Astrocyte of the spinal cord (primary cell): Measurements from ENCODE around the gene FBLN2.

Experiments used
- DNase-seq: peaks from one replicate; pipeline ENCODE4 v3.0.0; 2011; ENCODE audit warnings: low read depth, low spot score
- H3K4me3 ChIP-seq: 2 replicates; pipeline ENCODE4 v1.5.1; 2011; ENCODE audit warnings: low read depth, mild to moderate bottlenecking, low read length, moderate library complexity
- in situ Hi-C: cut with HindIII; loops from 2 replicates; pipeline ENCODE4 v1.10.0; 2017; ENCODE audit warnings: low sequenced_read_pairs
- TF ChIP-seq, protein P1 (sequence below): IDR thresholded peaks from 2 replicates; pipeline ENCODE4 v1.5.1; 2012; ENCODE audit warnings: low read depth, mild to moderate bottlenecking, low read length, inconsistent platforms

FBLN2 gene

DNA sequence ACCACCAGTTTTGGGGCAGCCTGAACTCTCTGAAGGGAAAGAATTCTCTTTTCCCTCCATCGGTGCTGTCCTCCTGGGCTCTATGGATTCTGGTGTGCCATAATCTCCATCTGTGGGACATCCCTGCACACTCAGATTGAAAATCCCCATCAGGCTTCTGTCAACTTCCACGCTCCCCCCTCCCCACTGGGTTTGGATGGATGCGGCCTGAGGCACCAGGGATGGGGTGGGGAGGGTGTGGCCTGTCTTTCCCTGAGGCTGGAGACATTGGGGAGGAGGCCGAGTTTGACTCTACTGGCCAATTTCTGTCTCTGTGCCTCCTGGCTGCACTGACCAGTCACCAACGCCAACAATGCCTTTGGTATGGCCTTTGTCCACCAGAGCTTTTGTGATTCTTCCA, 16.3 kb upstream of the FBLN2 start:
- no peak overlapping the region for H3K4me3 ChIP-seq
- TF ChIP-seq, protein P1, sequence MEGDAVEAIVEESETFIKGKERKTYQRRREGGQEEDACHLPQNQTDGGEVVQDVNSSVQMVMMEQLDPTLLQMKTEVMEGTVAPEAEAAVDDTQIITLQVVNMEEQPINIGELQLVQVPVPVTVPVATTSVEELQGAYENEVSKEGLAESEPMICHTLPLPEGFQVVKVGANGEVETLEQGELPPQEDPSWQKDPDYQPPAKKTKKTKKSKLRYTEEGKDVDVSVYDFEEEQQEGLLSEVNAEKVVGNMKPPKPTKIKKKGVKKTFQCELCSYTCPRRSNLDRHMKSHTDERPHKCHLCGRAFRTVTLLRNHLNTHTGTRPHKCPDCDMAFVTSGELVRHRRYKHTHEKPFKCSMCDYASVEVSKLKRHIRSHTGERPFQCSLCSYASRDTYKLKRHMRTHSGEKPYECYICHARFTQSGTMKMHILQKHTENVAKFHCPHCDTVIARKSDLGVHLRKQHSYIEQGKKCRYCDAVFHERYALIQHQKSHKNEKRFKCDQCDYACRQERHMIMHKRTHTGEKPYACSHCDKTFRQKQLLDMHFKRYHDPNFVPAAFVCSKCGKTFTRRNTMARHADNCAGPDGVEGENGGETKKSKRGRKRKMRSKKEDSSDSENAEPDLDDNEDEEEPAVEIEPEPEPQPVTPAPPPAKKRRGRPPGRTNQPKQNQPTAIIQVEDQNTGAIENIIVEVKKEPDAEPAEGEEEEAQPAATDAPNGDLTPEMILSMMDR: no peak
- in situ Hi-C loops: no loop called here
- DNase-seq: no peak

DNA sequence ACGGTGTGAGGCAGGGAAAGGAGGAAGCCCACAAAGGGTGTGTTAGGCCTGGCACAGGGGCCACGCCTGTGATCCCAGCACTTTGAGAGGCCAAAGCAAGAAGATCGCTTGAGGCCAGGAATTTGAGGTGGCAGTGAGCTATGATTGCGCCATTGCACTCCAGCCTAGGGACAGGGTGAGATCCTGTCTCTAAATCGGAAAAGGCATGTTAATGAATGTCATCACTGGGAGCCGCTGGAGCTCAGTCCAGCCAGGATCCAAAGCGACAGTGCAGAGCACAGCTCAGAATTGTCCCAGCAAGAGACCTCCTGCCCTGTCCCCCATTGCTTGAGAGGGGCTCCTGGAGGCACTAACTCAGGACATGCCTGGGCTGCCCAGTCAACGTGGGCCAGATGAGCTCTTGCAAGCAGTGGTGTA, 15.0 kb upstream of the FBLN2 start:
- TF ChIP-seq, protein P1: no peak
- no peak for DNase-seq
- no peak overlapping the region for H3K4me3 ChIP-seq
- in situ Hi-C loops: no loop called here

DNA sequence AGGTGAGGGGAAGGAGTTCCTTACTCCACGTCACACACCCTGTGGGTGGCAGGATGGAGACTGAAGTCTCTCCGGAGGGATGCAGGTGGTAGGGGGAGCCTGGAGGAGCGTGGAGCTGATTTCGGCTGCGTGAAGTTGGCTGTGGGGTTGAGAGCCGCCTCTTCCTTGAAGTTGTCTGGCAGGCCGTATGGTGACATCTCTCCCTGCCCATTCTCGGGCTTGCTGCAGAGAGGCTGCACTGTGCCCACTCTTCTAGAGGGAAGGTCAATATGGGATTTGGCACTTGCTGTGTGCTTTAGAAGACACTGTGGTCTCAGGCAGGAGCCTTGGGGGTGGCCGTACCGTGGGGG, 13.4 kb upstream of the FBLN2 start:
- TF ChIP-seq, protein P1: no peak
- DNase-seq: no peak
- no peak overlapping the region for H3K4me3 ChIP-seq
- in situ Hi-C loops: no loop called here

DNA sequence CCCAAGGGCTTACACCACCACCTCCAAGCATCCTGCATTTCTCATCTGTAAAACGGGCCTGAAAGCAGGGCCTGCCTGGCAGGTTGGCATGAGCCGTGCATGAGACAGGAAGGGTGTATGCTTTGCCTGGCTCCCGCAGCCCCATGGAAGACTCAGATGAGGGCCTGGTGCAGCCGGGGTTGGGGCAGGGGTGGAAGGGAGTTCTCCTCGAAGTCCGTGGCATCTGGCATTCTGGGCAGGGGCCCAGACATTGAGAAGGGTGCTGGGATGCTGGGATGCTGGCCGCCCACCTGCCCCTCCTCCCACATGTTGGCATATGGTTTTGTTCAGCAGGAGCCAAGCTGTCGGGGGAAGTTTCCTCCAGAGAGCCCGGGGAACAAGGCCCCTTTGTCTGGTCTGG, 13.0 kb upstream of the FBLN2 start:
- DNase-seq: no peak
- in situ Hi-C loops: no loop called here
- TF ChIP-seq, protein P1: no peak

DNA sequence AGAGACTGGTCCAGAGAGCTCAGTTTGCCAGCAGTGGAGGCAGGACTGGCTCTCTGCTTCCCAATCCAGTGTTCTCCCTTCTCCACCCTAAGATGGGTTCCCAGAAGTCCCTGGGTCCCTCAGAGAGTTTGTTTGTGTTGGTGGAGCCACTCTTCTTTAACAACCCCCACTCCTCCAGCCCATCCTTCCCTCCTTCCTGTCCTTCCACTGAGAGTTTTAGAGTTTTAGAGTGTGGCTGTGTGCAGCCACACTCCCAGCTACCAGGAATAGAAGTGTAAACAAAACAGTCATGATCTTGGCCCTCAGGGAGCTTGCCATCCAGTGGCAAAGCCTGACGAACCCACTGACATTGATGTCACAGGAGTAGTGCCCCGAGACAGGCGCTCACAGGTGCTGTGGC, 12.5 kb upstream of the FBLN2 start:
- in situ Hi-C loops: no loop called here
- DNase-seq: no peak
- TF ChIP-seq, protein P1: no peak
- H3K4me3 ChIP-seq: no peak overlapping the region

More for the DNA sequence above, 13.0 kb upstream of the FBLN2 start:
- no peak overlapping the region for H3K4me3 ChIP-seq

DNA sequence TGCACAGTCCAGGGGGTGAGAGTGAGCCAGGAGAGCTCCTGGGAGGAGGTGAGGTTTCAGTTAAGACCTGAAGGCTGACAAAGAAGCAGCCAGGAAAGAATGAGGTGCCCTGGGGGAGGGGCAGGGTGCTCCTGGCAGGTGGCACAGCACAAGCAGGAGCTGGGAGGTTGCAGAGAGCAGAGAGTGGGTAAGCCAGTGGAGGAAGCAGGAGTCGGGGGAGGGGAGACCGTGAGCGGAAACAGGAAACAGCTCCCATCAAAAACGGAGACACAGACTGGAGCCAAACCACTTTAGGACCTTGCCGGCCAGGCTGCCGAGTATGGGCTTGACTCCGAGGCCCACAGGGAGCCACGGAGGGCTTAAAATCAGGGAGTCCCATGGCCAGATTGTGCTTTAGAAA, 12.1 kb upstream of the FBLN2 start:
- TF ChIP-seq, protein P1: no peak
- no peak for DNase-seq
- H3K4me3 ChIP-seq: no peak overlapping the region
- in situ Hi-C loops: no loop called here
